Endothelial cell of umbilical vein (primary cell): ENCODE data around the gene WFIKKN2. TPM values are rescaled to one million over a fixed set of nuclear protein-coding genes. Genes with fewer than 3 reads are reported as not detected.
"Not testable (repeated sequence)": the region's sequence is repeated elsewhere in the genome, so short reads cannot be mapped to it uniquely, and the experiment has no call there.

Source experiments
- BruUV-seq: library from RNA; stranded (reverse); fragments of 400-500 nt; replicated peaks from 2 replicates; lab custom pipeline; 2021; lab: Mats Ljungman, UMichigan
- CTCF ChIA-PET: fragments of 300-600, 350-600 bp; sonication (Branson Sonifier 250); formaldehyde crosslinking; loops from one replicate; lab custom pipeline; 2021; ENCODE audit warnings: antibody characterized with exemption, inconsistent platforms; lab: Charles Lee
- POLR2A ChIA-PET: fragments of 300-600, 350-600 bp; sonication (Branson Sonifier 250); formaldehyde crosslinking; loops from one replicate; lab custom pipeline; 2021; ENCODE audit warnings: antibody characterized with exemption, inconsistent platforms; lab: Charles Lee
- DNase-seq: peaks from one replicate; pipeline ENCODE4 v3.0.0-alpha.2; 2011; ENCODE audit warnings: low read depth, low spot score
- FAIRE-seq: peaks from 2 replicates; lab custom pipeline; 2011; peaks lifted over from hg19 to GRCh38; lab: Jason Lieb, UNC
- H2AFZ ChIP-seq: 2 replicates; pipeline ENCODE4 v1.6.0; 2012; ENCODE audit warnings: low read depth, low read length, control low read depth, inconsistent platforms
- H3K27ac ChIP-seq: 2 replicates; pipeline ENCODE4 v1.5.1; 2011; ENCODE audit warnings: low read depth, mild to moderate bottlenecking, control low read depth, low read length, moderate library complexity; ENCODE audit not compliant: insufficient read depth
- H3K27me3 ChIP-seq, 2 experiments: 2 replicates each; pipeline versions ENCODE4 v1.6.0 to v1.6.1; 2011; ENCODE audit warnings: low read length in 2 of 2, mixed read lengths in 1 of 2; ENCODE audit not compliant: control insufficient read depth in 2 of 2, insufficient read depth in 2 of 2
- H3K36me3 ChIP-seq, 2 experiments: 2 replicates in 1 of 2; 3 replicates in 1 of 2; pipeline ENCODE4 v1.5.1; 2011; ENCODE audit warnings: low read length in 2 of 2, mild to moderate bottlenecking in 1 of 2, moderate library complexity in 1 of 2; ENCODE audit not compliant: control insufficient read depth in 2 of 2, insufficient read depth in 2 of 2; ENCODE audit errors: extremely low read depth in 1 of 2
- H3K4me1 ChIP-seq: 3 replicates; pipeline ENCODE4 v1.5.1; 2011; ENCODE audit warnings: mild to moderate bottlenecking, low read length; ENCODE audit not compliant: control insufficient read depth, insufficient read depth; ENCODE audit errors: extremely low read depth
- H3K4me2 ChIP-seq: 2 replicates; pipeline ENCODE4 v1.6.1; 2011; ENCODE audit warnings: low read length, control low read depth, mixed read lengths; ENCODE audit not compliant: insufficient read depth
- H3K4me3 ChIP-seq, 3 experiments: fragments of 200-600 bp in 1 of 3; sonication (generic), shearing (Covaris generic) in 1 of 3; replicated peaks in 1 of 3; 2 replicates each; pipeline ENCODE4 v1.5.1; 2011 to 2016; ENCODE audit warnings: control low read depth in 3 of 3, low read length in 3 of 3, mild to moderate bottlenecking in 2 of 3, inconsistent platforms in 1 of 3, low read depth in 1 of 3, moderate library complexity in 1 of 3; ENCODE audit not compliant: insufficient read depth in 1 of 3
- H3K79me2 ChIP-seq: 2 replicates; pipeline ENCODE4 v1.6.0; 2012; ENCODE audit warnings: low read length, inconsistent platforms; ENCODE audit not compliant: control insufficient read depth, insufficient read depth
- H3K9ac ChIP-seq: replicated peaks from 2 replicates; pipeline ENCODE3; 2011; ENCODE audit warnings: low read length, control low read depth; ENCODE audit not compliant: insufficient read depth; ENCODE audit errors: extremely low read depth
- H3K9me1 ChIP-seq: replicated peaks from 3 replicates; pipeline ENCODE4 v1.6.0; 2011; ENCODE audit warnings: mild to moderate bottlenecking, low read length; ENCODE audit not compliant: control insufficient read depth, insufficient read depth; ENCODE audit errors: extremely low read depth
- H3K9me3 ChIP-seq: replicated peaks from 2 replicates; pipeline ENCODE4 v1.5.1; 2012; ENCODE audit warnings: low read length, inconsistent platforms; ENCODE audit not compliant: control insufficient read depth, insufficient read depth
- H4K20me1 ChIP-seq: replicated peaks from 2 replicates; pipeline ENCODE3; 2011; ENCODE audit warnings: mild to moderate bottlenecking, low read length; ENCODE audit not compliant: control insufficient read depth, insufficient read depth; ENCODE audit errors: extremely low read depth
- CTCF ChIP-seq, 2 donors: IDR thresholded peaks; 1 replicate in 1 of 2; 2 replicates in 1 of 2; pipeline ENCODE4 v1.5.1; 2011; ENCODE audit warnings: low read length in 2 of 2, mild to moderate bottlenecking in 2 of 2, moderate library complexity in 2 of 2, control low read depth in 1 of 2, inconsistent platforms in 1 of 2, low read depth in 1 of 2; ENCODE audit not compliant: insufficient read depth in 1 of 2; ENCODE audit errors: extremely low read depth in 1 of 2
- EZH2 ChIP-seq: IDR thresholded peaks from 2 replicates; pipeline ENCODE4 v1.6.1; 2012; ENCODE audit warnings: borderline replicate concordance, low read depth, mild to moderate bottlenecking, moderate library complexity, low read length, inconsistent platforms; ENCODE audit not compliant: severe bottlenecking
- FOS ChIP-seq: IDR thresholded peaks from 2 replicates; pipeline ENCODE4 v1.6.1; 2011; ENCODE audit warnings: mild to moderate bottlenecking, low read length, moderate library complexity, borderline replicate concordance; ENCODE audit not compliant: insufficient read depth
- GATA2 ChIP-seq: IDR thresholded peaks from 2 replicates; pipeline ENCODE4 v1.7.0; 2011; ENCODE audit warnings: low read depth, mild to moderate bottlenecking, moderate library complexity, mixed read lengths, low read length; ENCODE audit not compliant: insufficient read length, insufficient read depth
- JUN ChIP-seq: IDR thresholded peaks from 2 replicates; pipeline ENCODE4 v1.6.1; 2011; ENCODE audit warnings: borderline replicate concordance, low read depth; ENCODE audit not compliant: insufficient read length, insufficient read depth
- MYC ChIP-seq: IDR thresholded peaks from one replicate; pipeline ENCODE4 v1.6.1; 2011; ENCODE audit warnings: mild to moderate bottlenecking, low read depth, low read length
- POLR2A ChIP-seq: IDR thresholded peaks from 2 replicates; pipeline ENCODE4 v1.6.1; 2012; ENCODE audit warnings: low read depth, mild to moderate bottlenecking, control low read depth, low read length
- POLR2AphosphoS5 ChIP-seq: IDR thresholded peaks from 2 replicates; pipeline ENCODE4 v1.6.1; 2012; ENCODE audit warnings: low read depth, mild to moderate bottlenecking, control low read depth, low read length, moderate library complexity; ENCODE audit not compliant: insufficient read depth
- dilution Hi-C: fragments of 300-500 bp; cut with MboI; formaldehyde crosslinking; loops from one replicate; pipeline ENCODE4 v1.15.0; 2019; ENCODE audit warnings: low sequenced_read_pairs; ENCODE audit not compliant: extremely low pct_ligation_motif_present
- intact Hi-C: fragments of 100-400 bp; cut with micrococcal nuclease; formaldehyde crosslinking; loops from one replicate; pipeline ENCODE4 v1.10.0; 2022
- polyA plus RNA-seq, 4 experiments: library from polyadenylated mRNA; depleted of rRNA in 3 of 4; stranded (reverse) in 3 of 4; unstranded in 1 of 4; fragments of >200 nt; gene quantifications; 2 replicates each; pipeline versions ENCODE4 v1.2.1 to v1.2.3, GENCODE V29; 2011 to 2012; ENCODE audit warnings: missing spikeins in 1 of 4
- total RNA-seq: library from RNA; stranded (reverse); gene quantifications from 2 replicates; pipeline ENCODE4 v1.2.3, GENCODE V29; 2021

WFIKKN2 gene
- total and polyA plus RNA-seq, 2 donors (not counting 3 experiments of a cell fraction or from before 2014, with no cell fraction given): 0.03 TPM; not detected in 1

GRCh38 chr17:50803676-50804075 lies 31.7 kb upstream of the WFIKKN2 start:
- H3K9ac ChIP-seq: no peak overlapping the region
- H3K9me1 ChIP-seq: no peaks in the 10 kb centered on the region
- no peak for FAIRE-seq
- no peaks in the 10 kb centered on the region for H3K79me2 ChIP-seq
- no peaks in the 10 kb centered on the region for H4K20me1 ChIP-seq
- H3K9me3 ChIP-seq: no peaks in the 10 kb centered on the region
- intact Hi-C loops (no loop called here), dilution Hi-C loops (no loop called here)
- H3K4me3 ChIP-seq: no peak overlapping the region
- ChIA-PET POLR2A (no interaction called here), CTCF (interaction anchor here (1.3 to 6.4 kb wide), 2 partner anchors 19 to 31 kb away, joined by 4 to 42 read pairs; no protein-coding TSS in a partner anchor)
- no peak overlapping the region for H3K4me2 ChIP-seq
- no peaks in the 10 kb centered on the region for H3K27me3 ChIP-seq
- no peaks in the 10 kb centered on the region for H3K36me3 ChIP-seq
- no peaks in the 10 kb centered on the region for H3K4me1 ChIP-seq
- DNase-seq: no peak
- H3K27ac ChIP-seq: no peak overlapping the region
- TF ChIP-seq POLR2A (no peak), POLR2AphosphoS5 (no peak), FOS (no peak), EZH2 (no peak), CTCF (IDR thresholded peaks at IDR 0.05; ENCODE audit: extremely low read depth in 1 of 2, insufficient read depth in 1 of 2, low read depth in 1 of 2, low read length in 2 of 2) (no peak), GATA2 (no peak), JUN (no peak), MYC (no peak)
- no peak overlapping the region for H2AFZ ChIP-seq
- no TSS peak for BruUV-seq

DNA sequence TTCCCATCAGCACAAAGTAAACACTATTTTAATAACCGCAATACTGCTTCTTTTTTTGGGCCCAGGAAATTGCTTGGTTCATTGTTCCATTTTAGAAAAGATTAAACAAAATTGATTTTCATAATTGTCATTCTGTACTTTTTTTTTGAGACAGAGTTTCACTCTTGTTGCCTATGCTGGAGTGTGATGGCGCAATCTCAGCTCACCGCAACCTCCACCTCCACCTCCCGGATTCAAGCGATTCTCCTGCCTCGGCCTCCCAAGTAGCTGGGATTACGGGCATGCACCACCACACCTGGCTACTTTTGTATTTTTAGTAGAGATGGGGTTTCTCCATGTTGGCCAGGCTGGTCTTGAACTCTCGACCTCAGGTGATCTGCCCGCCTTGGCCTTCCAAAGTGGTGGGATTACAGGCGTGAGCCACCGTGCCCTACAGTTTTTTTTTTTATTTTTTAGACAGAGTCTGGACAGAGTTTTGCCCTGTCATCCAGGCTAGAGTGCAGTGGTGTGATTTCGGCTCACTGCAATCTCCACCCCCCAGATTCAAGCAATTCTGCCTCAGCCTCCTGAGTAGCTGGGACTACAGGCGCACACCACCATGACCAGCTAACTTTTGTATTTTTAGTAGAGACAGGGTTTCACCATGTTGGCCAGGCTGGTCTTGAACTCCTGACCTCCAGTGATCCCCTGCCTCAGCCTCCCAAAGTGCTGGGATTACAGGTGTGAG lies 30.5 kb upstream of the WFIKKN2 start:
- CTCF ChIA-PET: interaction anchor here (1.5 to 3.2 kb wide), 2 partner anchors 22 to 47 kb away, joined by 4 to 19 read pairs; no protein-coding TSS in a partner anchor
- H3K27me3 ChIP-seq, H3K9me1 ChIP-seq, dilution Hi-C loops, H3K36me3 ChIP-seq, DNase-seq, H3K27ac ChIP-seq, H2AFZ ChIP-seq, FAIRE-seq, H3K4me2 ChIP-seq, H3K9me3 ChIP-seq, H3K4me1 ChIP-seq, H3K79me2 ChIP-seq, POLR2A ChIA-PET, BruUV-seq, H3K9ac ChIP-seq, intact Hi-C loops, H3K4me3 ChIP-seq, H4K20me1 ChIP-seq: not testable (repeated sequence)
